ENCODE results near the gene ZNF227. TPM values are rescaled to one million over a fixed set of nuclear protein-coding genes. Genes with fewer than 3 reads are reported as not detected.
"Not testable (repeated sequence)": the region's sequence is repeated elsewhere in the genome, so short reads cannot be mapped to it uniquely, and the experiment has no call there.

Gene ZNF227
- total RNA-seq, 4 donors from 2014 or later, result 4.7 to 16.4 (median 8.8) TPM

DNA sequence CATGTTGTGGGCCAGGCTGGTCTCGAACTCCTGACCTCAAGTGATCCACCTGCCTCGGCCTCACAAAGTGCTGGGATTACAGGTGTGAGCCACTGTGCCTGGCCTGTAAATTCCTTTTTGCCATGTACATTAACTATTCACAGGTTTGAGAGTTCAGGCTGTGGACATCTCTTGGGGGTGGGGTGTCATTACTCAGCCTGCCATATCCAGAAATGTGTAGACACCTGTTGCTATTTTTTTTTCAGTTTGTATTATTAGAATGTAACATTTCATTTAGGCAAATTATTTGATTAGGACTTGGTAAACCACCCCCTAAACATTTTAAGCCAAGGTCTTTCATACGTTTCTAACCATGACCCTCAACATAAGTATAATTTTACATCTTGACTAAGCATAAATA lies 20.5 kb downstream of the ZNF227 start:
- no peak overlapping the region for H3K27ac ChIP-seq
- H3K27me3 ChIP-seq, result no peaks in the 10 kb centered on the region
- intact Hi-C loops (cut with DNase I), result no loop called here
- 92 to 99% methylated on average over 3 of the region's 3 CpGs for WGBS, 2 donors
- H3K4me1 ChIP-seq, result no peaks in the 10 kb centered on the region
- no peak for TF ChIP-seq POLR2A (IDR thresholded peaks at IDR 0.05)
- TF ChIP-seq, protein P1, sequence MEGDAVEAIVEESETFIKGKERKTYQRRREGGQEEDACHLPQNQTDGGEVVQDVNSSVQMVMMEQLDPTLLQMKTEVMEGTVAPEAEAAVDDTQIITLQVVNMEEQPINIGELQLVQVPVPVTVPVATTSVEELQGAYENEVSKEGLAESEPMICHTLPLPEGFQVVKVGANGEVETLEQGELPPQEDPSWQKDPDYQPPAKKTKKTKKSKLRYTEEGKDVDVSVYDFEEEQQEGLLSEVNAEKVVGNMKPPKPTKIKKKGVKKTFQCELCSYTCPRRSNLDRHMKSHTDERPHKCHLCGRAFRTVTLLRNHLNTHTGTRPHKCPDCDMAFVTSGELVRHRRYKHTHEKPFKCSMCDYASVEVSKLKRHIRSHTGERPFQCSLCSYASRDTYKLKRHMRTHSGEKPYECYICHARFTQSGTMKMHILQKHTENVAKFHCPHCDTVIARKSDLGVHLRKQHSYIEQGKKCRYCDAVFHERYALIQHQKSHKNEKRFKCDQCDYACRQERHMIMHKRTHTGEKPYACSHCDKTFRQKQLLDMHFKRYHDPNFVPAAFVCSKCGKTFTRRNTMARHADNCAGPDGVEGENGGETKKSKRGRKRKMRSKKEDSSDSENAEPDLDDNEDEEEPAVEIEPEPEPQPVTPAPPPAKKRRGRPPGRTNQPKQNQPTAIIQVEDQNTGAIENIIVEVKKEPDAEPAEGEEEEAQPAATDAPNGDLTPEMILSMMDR (IDR thresholded peaks at IDR 0.05), result no peak
- no peak overlapping the region for H3K4me3 ChIP-seq
- peaks cover 0 to 99% (median 67%) of the 10 kb centered on the region in 3 donors for H3K9me3 ChIP-seq
- DNase-seq, result no peak
- peaks cover 66 to 99% (median 67%) of the 10 kb centered on the region in 3 donors for H3K36me3 ChIP-seq

DNA sequence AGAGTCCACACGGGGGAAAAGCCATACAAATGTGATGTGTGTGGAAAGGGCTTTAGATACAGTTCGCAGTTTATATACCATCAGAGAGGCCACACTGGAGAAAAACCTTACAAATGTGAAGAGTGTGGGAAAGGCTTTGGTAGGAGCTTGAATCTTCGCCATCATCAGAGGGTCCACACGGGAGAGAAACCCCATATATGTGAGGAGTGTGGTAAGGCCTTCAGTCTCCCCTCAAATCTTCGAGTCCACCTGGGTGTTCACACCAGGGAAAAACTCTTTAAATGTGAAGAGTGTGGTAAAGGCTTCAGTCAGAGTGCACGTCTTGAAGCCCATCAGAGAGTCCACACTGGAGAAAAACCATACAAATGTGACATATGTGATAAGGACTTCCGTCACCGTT lies 24.1 kb downstream of the ZNF227 start:
- no peak for TF ChIP-seq POLR2A (IDR thresholded peaks at IDR 0.05)
- TF ChIP-seq, protein P1 (IDR thresholded peaks at IDR 0.05), result no peak
- peaks cover 36 to 64% (median 36%) of the 10 kb centered on the region in 3 donors for H3K36me3 ChIP-seq
- no peaks in the 10 kb centered on the region for H3K27me3 ChIP-seq
- DNase-seq, result no peak
- peaks cover 0 to 99% (median 57%) of the 10 kb centered on the region in 3 donors for H3K9me3 ChIP-seq
- intact Hi-C loops (cut with DNase I), result no loop called here
- no peak overlapping the region for H3K4me3 ChIP-seq
- H3K27ac ChIP-seq, result no peak overlapping the region
- H3K4me1 ChIP-seq, result no peaks in the 10 kb centered on the region
- WGBS, 2 donors, result 95 to 99% methylated on average over 8 of the region's 8 CpGs

GRCh38 chr19:44252332-44252731 lies 40.0 kb downstream of the ZNF227 start:
- DNase-seq; H3K27ac ChIP-seq; H3K36me3 ChIP-seq; H3K4me1 ChIP-seq; intact Hi-C loops (cut with DNase I); H3K27me3 ChIP-seq; H3K4me3 ChIP-seq: not testable (repeated sequence)
- WGBS, 2 donors, result 86 to 94% methylated on average over 2 of the region's 2 CpGs
- peaks cover 11 to 100% (median 67%) of the 10 kb centered on the region in 3 donors for H3K9me3 ChIP-seq

DNA sequence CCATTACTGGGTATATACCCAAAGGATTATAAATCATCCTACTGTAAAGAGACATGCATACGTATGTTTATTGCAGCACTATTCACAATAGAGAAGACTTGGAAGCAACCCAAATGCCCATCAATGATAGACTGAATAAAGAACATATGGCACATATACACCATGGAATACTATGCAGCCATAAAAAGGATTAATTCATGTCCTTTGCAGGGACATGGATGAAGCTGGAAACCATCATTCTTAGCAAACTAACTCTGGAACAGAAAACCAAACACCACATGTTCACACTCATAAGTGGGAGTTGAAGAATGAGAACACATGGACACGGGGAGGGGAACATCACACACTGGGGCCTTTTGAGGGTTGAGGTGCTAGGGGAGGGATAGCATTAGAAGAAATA lies 41.1 kb downstream of the ZNF227 start:
- intact Hi-C loops (cut with DNase I); H3K27ac ChIP-seq; DNase-seq; H3K27me3 ChIP-seq; H3K4me1 ChIP-seq; H3K4me3 ChIP-seq; H3K36me3 ChIP-seq: not testable (repeated sequence)
- WGBS, 2 donors, result 88 to 92% methylated on average over 2 of the region's 2 CpGs
- H3K9me3 ChIP-seq, result peaks cover 11 to 97% (median 64%) of the 10 kb centered on the region in 3 donors

DNA sequence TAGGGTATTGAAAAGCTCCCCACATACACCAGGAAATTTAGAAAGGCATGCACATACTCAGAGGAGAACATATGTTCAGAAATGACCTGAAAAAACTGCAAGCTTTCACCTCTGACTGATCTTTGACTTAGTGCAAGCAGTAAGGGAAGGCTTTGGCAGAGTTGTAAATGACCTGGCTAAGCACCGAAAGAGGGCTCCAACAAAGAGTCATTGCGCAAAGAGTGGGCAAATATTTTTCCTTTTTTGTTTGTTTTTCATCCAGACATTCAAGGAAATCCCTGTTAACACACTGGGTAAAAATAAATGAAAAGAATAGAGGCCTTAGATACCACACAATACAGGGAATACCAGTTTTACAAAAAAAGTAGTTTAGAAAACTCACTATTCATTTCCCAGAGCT lies 42.2 kb downstream of the ZNF227 start:
- H3K27ac ChIP-seq, result no peak overlapping the region
- H3K9me3 ChIP-seq, result peaks cover 11 to 93% (median 56%) of the 10 kb centered on the region in 3 donors
- H3K4me3 ChIP-seq, result no peak overlapping the region
- no peak for DNase-seq
- H3K36me3 ChIP-seq, result no peaks in the 10 kb centered on the region
- 49 to 71% methylated on average over 2 of the region's 2 CpGs for WGBS, 2 donors
- no peaks in the 10 kb centered on the region for H3K4me1 ChIP-seq
- TF ChIP-seq POLR2A (IDR thresholded peaks at IDR 0.05), result no peak
- TF ChIP-seq, protein P1 (IDR thresholded peaks at IDR 0.05), result no peak
- intact Hi-C loops (cut with DNase I), result no loop called here
- no peaks in the 10 kb centered on the region for H3K27me3 ChIP-seq

GRCh38 chr19:44255705-44256411 lies 43.5 kb downstream of the ZNF227 start:
- Histone ChIP-seq H3K27ac (no peak overlapping the region), H3K4me1 (peaks cover 0 to 8% (median 0%) of the 10 kb centered on the region in 3 donors), H3K36me3 (no peaks in the 10 kb centered on the region), H3K9me3 (peaks cover 6 to 88% (median 44%) of the 10 kb centered on the region in 3 donors), H3K4me3 (no peak overlapping the region), H3K27me3 (no peaks in the 10 kb centered on the region)
- intact Hi-C loops (cut with DNase I), result no loop called here
- no peak for DNase-seq
- TF ChIP-seq, protein P1 (IDR thresholded peaks at IDR 0.05), result no peak
- TF ChIP-seq POLR2A (IDR thresholded peaks at IDR 0.05), result no peak

Measured in esophagus squamous epithelium (tissue), 5 donors.